HG03066 (cell line): ENCODE data around the gene NAXE.
"Not testable (repeated sequence)": the region's sequence is repeated elsewhere in the genome, so short reads cannot be mapped to it uniquely, and the experiment has no call there.

Experiments
- ATAC-seq: cut with Tn5 transposase; IDR thresholded peaks from one replicate; pipeline ENCODE4 v1.9.1; 2021; ENCODE audit warnings: low read depth; ENCODE audit not compliant: unreplicated experiment

Gene NAXE

DNA sequence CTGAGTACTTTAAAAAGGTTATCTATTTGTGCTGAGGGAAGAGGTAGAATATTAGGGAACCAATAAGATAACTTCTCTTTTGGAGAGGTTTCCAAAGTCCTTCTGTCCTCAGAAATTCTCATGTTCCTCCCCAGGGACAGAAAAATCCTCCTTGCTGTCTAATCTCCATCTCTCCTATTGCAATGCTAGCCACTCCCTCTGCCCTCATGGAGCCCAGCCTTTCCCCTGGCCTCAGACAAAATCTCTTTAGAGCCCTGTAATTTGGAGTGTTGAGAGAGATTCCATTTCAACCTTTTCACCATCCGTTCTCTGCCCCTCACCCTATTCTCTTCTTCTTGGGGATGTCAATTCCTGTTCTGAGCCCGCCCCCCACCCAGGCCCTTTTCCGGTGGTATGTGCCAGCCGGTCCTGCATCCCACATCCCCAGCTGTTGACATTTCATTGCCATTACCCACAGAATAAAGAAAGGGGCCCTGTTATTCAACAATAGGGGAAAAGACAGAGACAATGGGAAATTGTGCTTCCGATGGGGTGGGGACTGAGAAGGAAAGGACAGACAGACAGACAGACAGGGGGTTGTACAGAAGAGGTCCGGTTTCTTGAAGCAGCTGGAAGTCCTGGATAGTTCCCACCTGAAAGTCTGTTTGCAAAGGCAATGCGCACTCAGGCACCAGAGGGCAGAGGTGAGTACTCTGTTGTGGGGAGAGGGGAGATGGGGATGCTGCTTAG is 27.4 kb downstream of the NAXE start, which contains the start of gene HAPLN2:
TSS of gene HAPLN2 (plus strand) at position 563 of the 729 bp plus-strand sequence. CDS start 4,076 bp downstream, outside the sequence.
- ATAC-seq, result no peak

DNA sequence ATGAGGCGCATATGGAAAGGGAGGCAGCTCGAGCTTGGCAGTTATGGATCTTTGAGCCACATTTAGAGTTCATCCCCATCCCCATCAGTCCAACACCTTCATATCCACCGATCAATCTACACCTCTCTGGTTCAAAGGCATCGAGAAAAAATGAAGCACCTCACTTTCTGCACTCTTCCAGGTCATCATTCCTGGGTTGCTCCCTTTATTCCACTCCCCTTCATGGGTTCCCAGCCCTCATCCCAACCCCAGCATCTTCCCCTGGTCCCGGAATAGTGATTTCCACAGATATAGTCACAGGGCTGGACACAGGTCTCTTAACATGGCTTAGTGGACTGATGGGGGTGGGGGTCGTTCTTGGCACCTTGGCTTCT is 28.0 kb downstream of the NAXE start:
- no peak for ATAC-seq

DNA sequence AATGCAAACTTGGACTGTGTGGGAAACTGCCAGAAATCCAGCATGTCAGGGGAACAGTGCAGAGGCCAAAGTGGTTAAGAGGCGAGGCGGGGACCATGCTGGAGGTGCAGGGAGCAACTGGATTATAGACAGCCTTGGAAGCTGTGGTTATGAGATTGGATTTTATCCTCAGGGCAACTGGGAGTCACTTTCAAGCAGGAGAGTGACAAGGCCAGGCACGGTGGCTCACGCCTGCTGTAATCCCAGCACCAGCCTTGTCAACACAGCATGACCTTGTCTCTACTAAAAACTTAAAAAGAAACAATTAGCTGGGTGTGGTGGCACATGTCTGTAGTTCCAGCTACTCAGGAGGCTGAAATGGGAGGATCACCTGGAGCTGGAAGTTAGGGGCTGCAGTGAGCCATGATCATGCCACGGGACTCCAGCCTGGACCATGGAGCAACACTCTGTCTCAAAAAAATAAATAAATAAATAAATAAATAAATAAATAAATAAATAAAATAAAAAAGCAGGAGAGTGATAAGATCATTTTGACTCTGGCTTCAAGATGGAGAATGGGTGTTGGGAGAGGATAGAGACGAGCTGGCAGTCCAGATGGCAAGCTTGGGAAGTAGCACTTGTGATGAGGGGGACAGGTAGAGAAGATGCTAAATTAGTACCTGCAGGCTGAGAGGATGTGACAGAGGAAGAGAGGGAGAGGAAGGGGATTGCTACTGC is 31.2 kb downstream of the NAXE start:
- ATAC-seq, result no peak

DNA sequence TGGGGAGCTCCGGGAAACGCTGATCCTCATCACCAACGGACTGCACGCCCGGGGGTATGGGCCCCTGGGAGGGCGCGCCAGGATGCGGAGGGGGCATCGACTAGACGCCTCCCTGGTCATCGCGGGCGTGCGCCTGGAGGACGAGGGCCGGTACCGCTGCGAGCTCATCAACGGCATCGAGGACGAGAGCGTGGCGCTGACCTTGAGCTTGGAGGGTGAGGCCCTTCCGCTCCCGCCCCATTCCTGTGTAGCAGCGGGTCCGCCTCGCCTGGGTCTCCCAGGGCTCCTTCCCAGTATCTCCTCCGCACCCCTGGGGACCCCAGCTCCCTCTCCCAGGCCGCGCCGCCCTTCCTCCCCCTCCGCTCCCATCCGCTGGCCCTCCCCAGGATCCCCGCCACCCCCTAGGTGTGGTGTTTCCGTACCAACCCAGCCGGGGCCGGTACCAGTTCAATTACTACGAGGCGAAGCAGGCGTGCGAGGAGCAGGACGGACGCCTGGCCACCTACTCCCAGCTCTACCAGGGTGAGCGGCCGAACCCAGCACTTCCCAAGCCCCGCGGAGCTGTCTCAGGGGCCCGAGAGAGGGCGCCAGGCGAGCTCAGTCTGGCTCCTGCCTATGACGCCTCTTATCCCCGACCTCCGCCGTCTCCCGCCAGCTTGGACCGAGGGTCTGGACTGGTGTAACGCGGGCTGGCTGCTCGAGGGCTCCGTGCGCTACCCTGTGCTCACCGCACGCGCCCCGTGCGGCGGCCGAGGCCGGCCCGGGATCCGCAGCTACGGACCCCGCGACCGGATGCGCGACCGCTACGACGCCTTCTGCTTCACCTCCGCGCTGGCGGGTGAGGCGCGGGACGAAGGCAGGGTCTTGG is 32.6 kb downstream of the NAXE start:
- no peak for ATAC-seq

DNA sequence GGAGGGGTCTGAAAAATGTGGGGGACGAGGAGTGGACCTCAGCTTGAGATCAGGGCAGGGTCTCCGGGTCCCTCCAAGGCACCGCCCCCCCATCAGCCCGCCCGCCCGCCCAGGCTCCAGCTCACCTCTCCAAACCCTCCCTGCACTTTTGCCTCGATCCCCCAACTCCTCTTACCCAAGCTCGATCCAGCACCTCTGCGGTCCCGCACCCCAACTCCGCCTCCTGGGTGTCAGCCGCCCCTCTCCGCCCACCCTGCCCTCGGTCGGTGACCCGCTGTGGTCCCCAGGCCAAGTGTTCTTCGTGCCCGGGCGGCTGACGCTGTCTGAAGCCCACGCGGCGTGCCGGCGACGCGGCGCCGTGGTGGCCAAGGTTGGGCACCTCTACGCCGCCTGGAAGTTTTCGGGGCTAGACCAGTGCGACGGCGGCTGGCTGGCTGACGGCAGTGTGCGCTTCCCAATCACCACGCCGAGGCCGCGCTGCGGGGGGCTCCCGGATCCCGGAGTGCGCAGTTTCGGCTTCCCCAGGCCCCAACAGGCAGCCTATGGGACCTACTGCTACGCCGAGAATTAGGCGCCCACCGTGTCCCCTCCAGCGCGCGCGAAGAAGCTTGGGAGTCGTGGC is 33.3 kb downstream of the NAXE start:
- no peak for ATAC-seq

DNA sequence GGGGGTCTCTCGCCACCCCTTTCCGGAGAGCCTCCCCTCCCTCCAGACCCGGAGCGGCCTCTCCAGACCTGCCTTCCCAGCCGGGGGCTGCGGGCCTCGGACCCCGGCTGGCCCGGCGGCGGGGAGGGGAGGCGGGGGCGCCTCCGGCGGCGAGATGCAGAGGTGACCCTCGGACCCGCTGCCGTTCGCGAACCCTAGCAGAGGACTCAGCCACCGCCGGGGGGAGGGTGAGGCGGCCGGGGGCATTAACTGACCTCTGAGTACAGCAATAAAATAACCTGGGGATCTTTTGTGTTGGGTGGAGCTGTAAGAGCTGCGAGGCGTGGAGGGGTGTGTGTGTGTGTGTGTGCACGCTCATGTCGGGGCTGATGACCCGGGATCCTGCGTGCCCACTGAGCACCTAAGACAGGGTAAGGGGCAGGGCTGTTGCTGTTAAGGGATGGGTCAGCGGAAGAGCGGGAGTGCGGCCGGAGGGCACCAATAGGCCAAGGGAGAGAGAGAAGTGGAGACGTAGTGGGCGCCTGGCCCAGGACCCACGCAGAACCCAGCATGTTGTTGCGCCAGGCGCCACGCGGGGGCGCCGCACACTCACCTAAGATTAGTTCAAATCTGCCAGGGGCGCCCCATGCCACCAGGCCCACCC is 34.0 kb downstream of the NAXE start:
- ATAC-seq, result no peak

DNA sequence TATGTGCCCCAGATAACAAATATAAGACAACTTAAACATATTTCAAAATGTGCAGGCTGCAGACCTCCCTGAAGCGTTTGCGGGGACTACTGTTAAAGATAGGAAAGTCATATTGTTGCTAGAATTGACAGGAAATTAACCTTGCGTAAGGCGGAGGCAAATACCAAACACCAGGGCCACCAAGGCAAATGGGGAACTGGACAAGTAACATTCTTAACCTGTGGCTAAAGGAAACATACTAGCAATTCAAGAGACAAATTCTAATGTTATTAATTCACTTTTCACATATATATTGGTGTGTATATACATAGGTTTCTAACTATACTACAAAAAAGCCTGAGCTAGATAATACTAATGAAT is 34.5 kb downstream of the NAXE start:
- no peak for ATAC-seq

DNA sequence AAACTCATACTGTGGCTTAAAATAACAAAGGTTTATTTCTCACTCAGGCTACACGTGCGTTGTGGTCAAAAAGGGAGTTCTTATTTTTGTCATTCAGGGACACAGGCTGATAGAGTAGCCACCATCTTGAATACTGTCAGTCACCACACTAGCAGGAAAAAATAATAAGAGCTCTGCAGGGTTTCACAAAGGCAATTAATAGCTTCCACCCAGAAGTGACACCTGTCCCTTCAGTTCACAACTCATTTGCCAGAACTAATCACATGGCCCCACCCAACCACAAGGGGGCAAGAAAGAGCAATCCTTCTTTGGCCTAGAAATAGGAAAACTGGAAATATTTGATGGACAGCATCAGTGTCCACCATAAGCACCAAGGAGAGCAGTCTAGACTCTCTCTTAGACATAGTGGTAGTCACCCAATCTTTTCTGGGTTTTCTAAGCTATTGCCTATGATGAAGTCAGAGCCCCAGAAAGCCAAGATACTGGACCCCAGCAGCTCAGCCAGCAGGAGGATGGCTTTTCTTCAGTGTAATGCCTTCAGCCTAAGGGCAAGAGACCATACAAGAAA is 35.8 kb downstream of the NAXE start:
- no peak for ATAC-seq

DNA sequence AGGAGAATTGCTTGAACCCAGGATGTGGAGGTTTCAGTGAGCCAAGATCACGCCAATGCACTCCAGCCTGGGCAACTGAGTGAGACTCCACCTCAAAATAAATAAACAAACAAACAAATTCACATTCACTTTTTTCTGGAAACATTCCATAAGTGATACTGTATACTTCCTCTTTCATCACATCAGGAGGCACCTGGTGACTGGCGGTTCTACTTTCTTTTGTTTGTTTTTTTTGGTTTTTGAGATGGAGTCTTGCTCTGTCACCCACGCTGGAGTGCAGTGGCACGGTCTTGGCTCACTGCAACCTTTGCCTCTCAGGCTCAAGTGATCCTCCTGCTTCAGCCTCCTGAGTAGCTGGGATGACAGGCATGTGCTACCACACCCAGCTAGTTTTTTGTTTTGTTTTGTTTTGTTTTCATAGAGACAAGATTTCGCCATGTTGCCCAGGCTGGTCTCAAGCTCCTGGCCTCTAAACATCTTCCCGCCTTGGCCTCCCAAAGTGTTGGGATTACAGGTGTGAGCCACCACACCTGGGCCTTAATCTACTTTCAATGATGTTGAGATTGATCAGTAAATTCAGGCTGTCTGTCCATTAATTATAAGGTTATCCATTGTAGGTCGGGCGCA is 38.4 kb downstream of the NAXE start:
- no peak for ATAC-seq

DNA sequence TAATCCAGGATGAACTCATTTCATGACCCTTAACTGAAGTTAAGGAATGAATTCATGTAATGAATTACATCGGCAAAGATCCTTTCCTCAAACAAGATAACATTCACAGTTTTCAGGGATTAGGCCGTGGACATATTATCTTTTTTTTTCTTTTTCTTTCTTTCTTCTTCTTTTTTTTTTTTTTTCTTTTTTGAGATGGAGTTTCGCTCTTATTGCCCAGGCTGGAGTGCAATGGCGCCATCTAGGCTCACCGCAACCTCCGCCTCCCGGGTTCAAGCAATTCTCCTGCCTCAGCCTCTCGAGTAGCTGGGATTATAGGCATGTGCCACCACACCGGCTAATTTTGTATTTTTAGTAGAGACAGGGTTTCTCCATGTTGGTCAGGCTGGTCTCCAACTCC is 39.6 kb downstream of the NAXE start:
- ATAC-seq, result not testable (repeated sequence)

DNA sequence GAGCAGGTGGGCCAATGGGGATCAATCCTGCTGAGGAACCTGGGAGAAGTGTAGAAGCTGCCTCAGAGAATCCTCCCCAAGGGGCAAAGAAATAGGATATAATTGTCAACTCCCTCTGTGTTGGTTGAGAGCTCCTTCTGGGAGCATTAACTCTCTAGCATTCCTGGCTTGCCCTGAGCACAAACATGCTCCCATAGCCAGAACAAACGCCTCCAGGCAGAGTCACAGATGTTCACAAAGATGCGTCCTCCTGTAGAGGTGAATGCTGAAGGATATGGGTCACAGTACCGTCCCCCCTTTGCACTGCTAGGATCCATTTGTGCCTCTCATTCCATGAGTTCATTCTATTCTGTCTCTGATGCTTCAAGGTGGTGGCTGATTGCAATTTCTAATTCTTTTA is 40.8 kb downstream of the NAXE start:
- no peak for ATAC-seq

DNA sequence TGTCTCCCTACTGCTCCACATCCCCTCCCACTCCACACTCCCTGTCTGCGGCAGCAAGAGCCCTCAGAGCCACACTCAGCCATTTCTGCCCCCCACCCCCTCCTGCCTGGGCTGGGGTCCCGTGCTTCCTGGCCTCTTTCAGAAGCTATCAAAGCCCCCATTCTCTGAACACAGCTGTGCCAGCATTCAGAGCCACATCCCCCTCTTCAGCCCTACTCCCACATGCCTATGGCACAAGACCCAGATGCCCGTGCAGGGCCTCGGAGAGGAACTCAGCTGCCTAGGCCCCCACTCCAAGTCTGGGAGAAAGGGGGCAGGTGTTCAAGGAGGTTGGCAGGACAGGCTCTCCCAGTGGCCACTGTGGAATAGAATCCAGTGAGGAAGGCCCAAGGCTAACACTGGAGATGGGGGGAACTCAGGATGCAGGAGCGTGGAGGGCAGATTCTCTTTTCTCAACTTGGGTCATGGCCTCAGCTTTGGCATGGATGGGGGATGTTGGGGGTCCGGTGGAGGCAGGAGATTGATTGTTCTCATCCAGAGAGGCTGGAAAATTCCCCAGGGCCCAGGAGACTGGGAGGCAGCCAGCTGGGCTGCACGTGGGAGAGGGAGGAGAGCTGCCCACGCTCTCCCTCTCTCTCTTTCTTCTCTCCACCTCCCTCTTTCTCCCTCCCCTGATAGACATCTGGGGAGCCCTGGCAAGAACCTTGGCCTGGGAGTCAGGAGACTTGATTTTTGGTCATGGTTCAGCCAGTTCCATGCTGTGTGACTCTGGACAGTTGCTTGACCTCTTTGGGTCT is 46.8 kb downstream of the NAXE start:
- no peak for ATAC-seq

DNA sequence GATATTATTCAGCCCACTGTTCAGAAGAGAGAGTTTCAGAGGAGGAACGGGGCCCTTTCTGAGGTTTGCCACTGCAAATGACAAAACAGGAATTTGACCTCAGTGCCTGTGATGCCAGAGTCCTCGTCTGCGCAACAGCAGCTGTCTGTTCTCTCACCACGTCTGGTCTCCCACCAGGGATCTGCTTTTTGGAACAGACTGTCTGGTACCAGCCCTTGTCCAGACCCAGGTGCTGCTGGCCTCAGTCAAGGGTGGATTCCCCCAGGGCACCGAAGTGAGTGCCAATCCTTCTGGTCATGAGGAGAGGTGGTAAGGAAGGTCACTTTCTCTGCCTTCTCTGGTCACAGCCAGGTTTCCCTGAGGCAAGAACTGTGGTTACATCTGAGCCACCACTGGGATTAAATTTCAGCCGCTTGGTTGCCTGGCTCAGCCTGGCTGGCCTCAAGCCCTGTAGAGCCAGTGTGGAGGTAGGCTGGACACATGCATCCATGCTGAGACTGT is 48.1 kb downstream of the NAXE start:
- no peak for ATAC-seq

DNA sequence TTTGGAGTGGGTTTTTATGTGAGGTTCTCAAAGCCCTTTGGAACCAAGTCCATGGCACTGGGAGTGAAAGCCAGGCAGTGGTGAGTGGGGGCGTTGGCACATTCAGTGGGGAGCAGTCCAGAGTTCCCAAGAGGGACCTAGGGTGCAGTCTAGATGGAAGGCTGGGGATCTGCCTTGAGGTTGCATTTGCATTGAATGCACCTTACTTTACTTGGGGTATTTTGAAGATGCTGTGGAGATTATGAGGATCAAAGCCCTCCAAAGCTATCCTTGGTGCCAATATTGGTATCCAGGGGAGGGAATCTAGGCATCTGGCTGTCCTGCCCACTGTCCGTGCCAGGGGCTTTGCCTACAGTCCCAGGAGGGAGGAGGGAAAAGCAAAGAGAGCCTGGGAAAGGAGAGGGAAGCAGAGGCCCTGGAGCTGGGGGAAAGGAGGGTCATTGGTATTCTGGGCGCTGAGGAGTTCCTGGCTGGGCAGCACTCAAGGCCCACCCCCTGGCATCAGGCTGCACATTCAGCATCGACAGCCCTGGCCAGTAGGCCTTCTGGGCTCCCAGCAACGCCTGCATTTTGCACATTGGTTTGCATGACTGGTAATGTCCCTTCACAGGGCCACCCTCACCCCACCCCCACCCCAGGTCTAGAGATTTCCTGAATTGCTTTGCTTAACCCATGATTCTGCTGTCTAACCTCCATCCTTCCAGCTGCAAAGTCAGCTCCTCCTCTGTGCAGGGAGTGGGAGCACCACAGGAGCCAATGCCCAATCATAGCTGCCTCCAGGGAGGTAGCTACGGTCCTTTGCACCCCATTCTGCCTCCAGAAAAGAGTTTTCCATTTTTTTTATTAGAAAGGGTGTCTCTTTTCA is 49.5 kb downstream of the NAXE start:
- ATAC-seq, result no peak

DNA sequence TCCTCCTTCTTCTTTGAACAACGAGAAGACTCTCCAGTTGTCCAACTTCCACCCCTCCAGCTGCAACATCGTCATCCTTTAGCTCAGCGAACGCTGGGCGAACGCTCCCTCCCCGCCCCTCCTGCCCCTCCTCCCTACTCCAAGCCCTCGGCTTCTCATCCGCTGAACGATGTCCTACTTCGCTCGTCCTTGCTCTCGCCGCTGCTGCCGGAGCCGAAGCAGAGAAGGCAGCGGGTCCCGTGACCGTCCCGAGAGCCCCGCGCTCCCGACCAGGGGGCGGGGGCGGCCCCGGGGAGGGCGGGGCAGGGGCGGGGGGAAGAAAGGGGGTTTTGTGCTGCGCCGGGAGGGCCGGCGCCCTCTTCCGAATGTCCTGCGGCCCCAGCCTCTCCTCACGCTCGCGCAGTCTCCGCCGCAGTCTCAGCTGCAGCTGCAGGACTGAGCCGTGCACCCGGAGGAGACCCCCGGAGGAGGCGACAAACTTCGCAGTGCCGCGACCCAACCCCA is 50.2 kb downstream of the NAXE start, which contains the start of gene BCAN:
TSS of gene BCAN (plus strand) at position 357 of the 504 bp plus-strand sequence. CDS start 3,938 bp downstream, outside the sequence.
- no peak for ATAC-seq

DNA sequence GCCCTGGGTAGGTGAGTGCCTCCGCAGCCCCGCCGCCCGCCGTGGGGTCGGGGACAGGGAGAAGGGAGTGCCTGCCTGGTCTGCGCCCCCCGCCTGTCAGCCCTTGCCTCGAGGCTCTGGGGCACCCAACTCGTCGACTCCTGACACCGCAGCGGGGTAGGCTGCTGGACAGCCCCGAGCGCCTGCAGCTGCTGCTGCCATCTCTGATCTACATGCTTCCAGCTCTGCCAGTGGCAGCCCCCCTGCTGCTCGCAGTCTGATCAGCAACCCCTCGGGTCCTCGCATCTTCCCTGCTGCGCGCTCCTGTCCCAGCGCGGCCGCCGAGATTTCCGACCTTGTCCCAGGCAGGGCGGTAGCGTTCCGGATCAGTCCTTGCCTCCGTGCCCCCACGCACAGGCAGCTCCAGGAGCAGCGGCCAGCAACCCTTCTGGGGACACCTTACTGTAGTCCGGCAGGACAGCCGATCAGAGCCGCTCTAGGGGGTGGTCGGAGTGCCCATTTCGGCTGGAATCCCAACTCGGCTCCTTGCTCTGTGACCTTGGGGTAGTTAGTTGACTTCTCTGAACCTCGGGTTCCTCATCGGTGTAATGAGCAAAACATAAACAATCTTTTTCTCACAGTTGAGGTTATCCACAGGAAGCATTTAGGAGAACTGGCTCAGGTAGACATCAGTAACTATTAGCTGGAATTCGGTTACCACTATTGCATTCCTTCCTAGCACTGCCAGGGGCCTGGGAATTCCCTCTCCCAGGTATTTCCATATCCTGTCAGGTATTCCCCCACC is 50.9 kb downstream of the NAXE start:
- no peak for ATAC-seq
